OCI-LY7 (cell line): ENCODE results near the gene BBS4. TPM values are rescaled to one million over a fixed set of nuclear protein-coding genes. Genes with fewer than 3 reads are reported as not detected.

ENCODE experiments used
- BruUV-seq: library from RNA; stranded (reverse); fragments of 400-500 nt; replicated peaks from 2 replicates; lab custom pipeline; 2021; lab: Mats Ljungman, UMichigan
- CTCF ChIA-PET: fragments of 300-600 bp; sonication (Branson Sonifier 250); formaldehyde crosslinking; loops from one replicate; lab custom pipeline; 2022; ENCODE audit warnings: antibody characterized with exemption; ENCODE audit not compliant: unreplicated experiment; lab: Charles Lee
- POLR2A ChIA-PET: fragments of 300-600 bp; sonication (Branson Sonifier 250); formaldehyde crosslinking; loops from one replicate; lab custom pipeline; 2022; ENCODE audit warnings: antibody characterized with exemption; lab: Charles Lee
- DNase-seq: peaks from one replicate; pipeline ENCODE4 v3.0.0-alpha.2; 2015; ENCODE audit warnings: low spot score
- H2AFZ ChIP-seq: fragments of 200-600 bp; sonication (generic), shearing (Covaris generic); 2 replicates; pipeline ENCODE4 v1.6.1; 2014; ENCODE audit warnings: mild to moderate bottlenecking, antibody characterized with exemption, low read length, moderate library complexity
- H3K27ac ChIP-seq: fragments of 200-600 bp; sonication (generic); 2 replicates; pipeline ENCODE4 v1.5.1; 2014; ENCODE audit warnings: mixed run types, low read depth, mild to moderate bottlenecking, moderate library complexity, low read length, inconsistent platforms; ENCODE audit not compliant: poor library complexity, severe bottlenecking
- H3K36me3 ChIP-seq: fragments of 200-600 bp; sonication (generic); 2 replicates; pipeline ENCODE4 v1.6.1; 2014; ENCODE audit warnings: mild to moderate bottlenecking, antibody characterized with exemption, low read length, moderate library complexity, mixed read lengths; ENCODE audit not compliant: insufficient read depth
- H3K4me1 ChIP-seq: fragments of 200-600 bp; sonication (generic); 2 replicates; pipeline ENCODE4 v1.5.1; 2014; ENCODE audit warnings: mild to moderate bottlenecking, low read length; ENCODE audit not compliant: insufficient read depth, poor library complexity, severe bottlenecking
- H3K4me2 ChIP-seq: fragments of 200-600 bp; sonication (generic); 2 replicates; pipeline ENCODE4 v1.6.1; 2014; ENCODE audit warnings: mild to moderate bottlenecking, low read length
- H3K4me3 ChIP-seq: fragments of 200-600 bp; sonication (generic); 2 replicates; pipeline ENCODE4 v1.5.1; 2014; ENCODE audit warnings: mild to moderate bottlenecking, low read depth, low read length; ENCODE audit not compliant: poor library complexity, severe bottlenecking
- H3K79me2 ChIP-seq: fragments of 200-600 bp; sonication (generic); 2 replicates; pipeline ENCODE4 v1.6.1; 2016; ENCODE audit warnings: low read depth, mild to moderate bottlenecking, low read length, moderate library complexity, mixed read lengths; ENCODE audit not compliant: insufficient read depth
- H3K9me2 ChIP-seq: fragments of 200-600 bp; sonication (generic); 2 replicates; pipeline ENCODE4 v1.6.1; 2016; ENCODE audit warnings: mild to moderate bottlenecking, low read length, mixed read lengths; ENCODE audit not compliant: insufficient read depth
- H3K9me3 ChIP-seq: fragments of 200-600 bp; sonication (generic); 2 replicates; pipeline ENCODE4 v1.6.1; 2014; ENCODE audit warnings: mild to moderate bottlenecking, mixed run types, low read length, mixed read lengths
- H4K20me1 ChIP-seq: fragments of 200-600 bp; sonication (generic); 2 replicates; pipeline ENCODE4 v1.6.1; 2014; ENCODE audit warnings: mild to moderate bottlenecking, antibody characterized with exemption, low read length, moderate library complexity, mixed read lengths; ENCODE audit not compliant: insufficient read depth
- CTCF ChIP-seq: fragments of 200-600 bp; sonication (generic); conservative IDR thresholded peaks from 2 replicates; pipeline ENCODE4 v1.5.1; 2014; ENCODE audit warnings: mild to moderate bottlenecking, antibody characterized with exemption, low read length, moderate library complexity, mixed read lengths
- EZH2phosphoT487 ChIP-seq: fragments of 200-600 bp; sonication (generic); IDR thresholded peaks from 2 replicates; pipeline ENCODE4 v1.6.1; 2018; ENCODE audit warnings: low read depth, borderline replicate concordance, mild to moderate bottlenecking, mixed run types, antibody characterized with exemption, low read length, moderate library complexity, mixed read lengths
- intact Hi-C: fragments of 100-400 bp; cut with micrococcal nuclease; formaldehyde crosslinking; loops from one replicate; pipeline ENCODE4 v1.10.0; 2022; ENCODE audit not compliant: unreplicated experiment
- total RNA-seq, 2 experiments: library from RNA; depleted of rRNA in 1 of 2; stranded (reverse); fragments of >200 nt in 1 of 2; shearing (Covaris generic) in 1 of 2; gene quantifications; 2 replicates each; pipeline ENCODE4 v1.2.3, GENCODE V29; 2014 to 2022

Gene BBS4
- total RNA-seq, 2 experiments from 2014 or later, result 19.7 to 29.7 TPM

- H3K4me1 ChIP-seq, result no peaks in the 10 kb centered on the region
- intact Hi-C loops, result no loop called here
- peaks cover 31% of the 10 kb centered on the region for H3K36me3 ChIP-seq
- no peak overlapping the region for H3K4me2 ChIP-seq
- ChIA-PET POLR2A (interaction anchor here (0.6 to 0.8 kb wide), 2 partner anchors 14 to 978 kb away, joined by 3 read pairs; no protein-coding TSS in a partner anchor), CTCF (no interaction called here)
- no peaks in the 10 kb centered on the region for H3K79me2 ChIP-seq
- no peak overlapping the region for H3K27ac ChIP-seq
- no peaks in the 10 kb centered on the region for H3K9me2 ChIP-seq
- H4K20me1 ChIP-seq, result no peaks in the 10 kb centered on the region
- no peak for DNase-seq
- H3K4me3 ChIP-seq, result no peak overlapping the region
- no peaks in the 10 kb centered on the region for H3K9me3 ChIP-seq
- TF ChIP-seq EZH2phosphoT487 (no peak), CTCF (no peak)
- no peak overlapping the region for H2AFZ ChIP-seq
- BruUV-seq, result no TSS peak
Observed at GRCh38 chr15:72732086-72732485, 46.1 kb downstream of the BBS4 start.

- Histone ChIP-seq H3K9me3 (no peaks in the 10 kb centered on the region), H3K27ac (no peak overlapping the region), H3K4me1 (no peaks in the 10 kb centered on the region), H3K4me2 (no peak overlapping the region), H2AFZ (no peak overlapping the region), H4K20me1 (no peaks in the 10 kb centered on the region), H3K9me2 (no peaks in the 10 kb centered on the region), H3K4me3 (no peak overlapping the region), H3K79me2 (no peaks in the 10 kb centered on the region), H3K36me3 (peaks cover 35% of the 10 kb centered on the region)
- no TSS peak for BruUV-seq
- ChIA-PET CTCF (no interaction called here), POLR2A (interaction anchor here (0.8 kb wide), 1 partner anchor 977 kb away, joined by 3 read pairs; no protein-coding TSS in a partner anchor)
- no peak for DNase-seq
- no peak for TF ChIP-seq EZH2phosphoT487
- peak; percentile 35; the same call in 1 of the 2 replicates for TF ChIP-seq CTCF
- intact Hi-C loops, result no loop called here
Observed at GRCh38 chr15:72732516-72732915, 46.5 kb downstream of the BBS4 start.

- peaks cover 2% of the 10 kb centered on the region for H3K4me1 ChIP-seq
- BruUV-seq, result no TSS peak
- H3K79me2 ChIP-seq, result no peaks in the 10 kb centered on the region
- ChIA-PET CTCF (no interaction called here), POLR2A (interaction anchor here (0.5 to 1.2 kb wide), 4 partner anchors 10 to 380 kb away, joined by 3 to 5 read pairs (median 4); no protein-coding TSS in a partner anchor)
- H3K9me2 ChIP-seq, result no peaks in the 10 kb centered on the region
- no peak for TF ChIP-seq EZH2phosphoT487
- TF ChIP-seq CTCF, result no peak
- H3K36me3 ChIP-seq, result peaks cover 52% of the 10 kb centered on the region
- no peak overlapping the region for H3K27ac ChIP-seq
- H4K20me1 ChIP-seq, result no peaks in the 10 kb centered on the region
- no peak for DNase-seq
- H3K4me2 ChIP-seq, result no peak overlapping the region
- no peak overlapping the region for H2AFZ ChIP-seq
- no peaks in the 10 kb centered on the region for H3K9me3 ChIP-seq
- intact Hi-C loops, result no loop called here
- H3K4me3 ChIP-seq, result no peak overlapping the region
Observed at GRCh38 chr15:72733941-72734738, 48.1 kb downstream of the BBS4 start.
